GM23338 (cell line): Measurements from ENCODE around the gene RELL1. TPM values are rescaled to one million over a fixed set of nuclear protein-coding genes. Genes with fewer than 3 reads are reported as not detected.

Source experiments
- CREB1 ChIP-seq: fragments of 250-450 bp; sonication (Bioruptor Pico); IDR thresholded peaks from 2 replicates; pipeline ENCODE4 v1.5.0; 2020; ENCODE audit warnings: low read depth, mild to moderate bottlenecking, moderate library complexity
- EZH2 ChIP-seq: fragments of 200-600 bp; sonication (generic); IDR thresholded peaks from one replicate; pipeline ENCODE4 v1.8.0; 2017; ENCODE audit warnings: antibody characterized with exemption, mild to moderate bottlenecking, low read depth; ENCODE audit not compliant: unreplicated experiment
- EZH2phosphoT487 ChIP-seq: fragments of 200-600 bp; sonication (generic); IDR thresholded peaks from one replicate; pipeline ENCODE4 v1.8.1; 2018; ENCODE audit warnings: antibody characterized with exemption; ENCODE audit not compliant: unreplicated experiment
- JUNB ChIP-seq: IDR thresholded peaks from one replicate; pipeline ENCODE4 v1.6.1; 2016; ENCODE audit warnings: antibody characterized with exemption; ENCODE audit not compliant: unreplicated experiment
- NANOG ChIP-seq: IDR thresholded peaks from 2 replicates; pipeline ENCODE4 v1.6.1; 2016; ENCODE audit warnings: antibody characterized with exemption, borderline replicate concordance
- POLR2AphosphoS5 ChIP-seq: IDR thresholded peaks from 2 replicates; pipeline ENCODE4 v1.6.1; 2016; ENCODE audit warnings: antibody characterized with exemption, low read depth
- STAT1 ChIP-seq: IDR thresholded peaks from one replicate; pipeline ENCODE4 v1.6.1; 2016; ENCODE audit warnings: antibody characterized with exemption; ENCODE audit not compliant: unreplicated experiment
- ZNF114 ChIP-seq: fragments of 250-450 bp; sonication (Bioruptor Pico); IDR thresholded peaks from 2 replicates; pipeline ENCODE4 v1.5.0; 2020; ENCODE audit warnings: mild to moderate bottlenecking, moderate library complexity
- ZNF331 ChIP-seq: fragments of 250-450 bp; sonication (Bioruptor Pico); IDR thresholded peaks from 2 replicates; pipeline ENCODE4 v1.5.0; 2020; ENCODE audit warnings: low read depth, mild to moderate bottlenecking, moderate library complexity
- polyA plus RNA-seq: library from polyadenylated mRNA; unstranded; fragments of >200 nt; fragmentation: Nextera tagmentation; extraction: Ambion mirVana; gene quantifications from 2 replicates; pipeline ENCODE4 v1.2.1, GENCODE V29; 2016
- total RNA-seq: library from RNA; depleted of rRNA; stranded (reverse); fragments of >200 nt; shearing (Covaris generic); gene quantifications from 2 replicates; pipeline ENCODE4 v1.2.3, GENCODE V29; 2014
- TF ChIP-seq, protein P1 (sequence below): fragments of 250-450 bp; sonication (Bioruptor Pico); IDR thresholded peaks from 2 replicates; pipeline ENCODE4 v1.5.0; 2020; ENCODE audit warnings: mild to moderate bottlenecking, moderate library complexity
- TF ChIP-seq, protein P2 (sequence below): IDR thresholded peaks from one replicate; pipeline ENCODE4 v1.6.1; 2018; ENCODE audit warnings: antibody characterized with exemption; ENCODE audit not compliant: unreplicated experiment
- TF ChIP-seq, protein P3 (sequence below): IDR thresholded peaks from 2 replicates; pipeline ENCODE4 v1.6.1; 2016; ENCODE audit warnings: antibody characterized with exemption

Gene RELL1
- total and polyA plus RNA-seq, 2 experiments from 2014 or later: 2.8 to 28.5 TPM

DNA sequence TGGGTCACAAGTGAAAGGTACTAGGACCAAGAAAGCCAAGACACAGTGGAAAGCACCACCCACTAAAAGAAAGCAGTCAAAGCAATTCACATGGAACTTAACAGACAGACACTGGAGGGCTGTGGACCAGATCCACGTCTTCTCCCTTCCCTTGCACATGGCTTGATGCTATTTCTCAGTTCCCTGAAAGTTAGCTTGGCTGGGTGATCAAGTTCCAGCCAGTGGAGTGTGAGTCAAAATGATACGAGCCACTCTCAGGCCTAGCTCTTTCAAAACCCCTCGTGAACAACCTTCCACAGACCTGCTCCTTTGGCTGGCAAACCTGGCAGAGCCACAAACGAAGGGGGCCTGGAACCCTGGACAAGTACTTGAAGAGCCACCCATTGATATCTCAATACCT, 52.0 kb downstream of the RELL1 start (continued):
- TF ChIP-seq, protein P1, sequence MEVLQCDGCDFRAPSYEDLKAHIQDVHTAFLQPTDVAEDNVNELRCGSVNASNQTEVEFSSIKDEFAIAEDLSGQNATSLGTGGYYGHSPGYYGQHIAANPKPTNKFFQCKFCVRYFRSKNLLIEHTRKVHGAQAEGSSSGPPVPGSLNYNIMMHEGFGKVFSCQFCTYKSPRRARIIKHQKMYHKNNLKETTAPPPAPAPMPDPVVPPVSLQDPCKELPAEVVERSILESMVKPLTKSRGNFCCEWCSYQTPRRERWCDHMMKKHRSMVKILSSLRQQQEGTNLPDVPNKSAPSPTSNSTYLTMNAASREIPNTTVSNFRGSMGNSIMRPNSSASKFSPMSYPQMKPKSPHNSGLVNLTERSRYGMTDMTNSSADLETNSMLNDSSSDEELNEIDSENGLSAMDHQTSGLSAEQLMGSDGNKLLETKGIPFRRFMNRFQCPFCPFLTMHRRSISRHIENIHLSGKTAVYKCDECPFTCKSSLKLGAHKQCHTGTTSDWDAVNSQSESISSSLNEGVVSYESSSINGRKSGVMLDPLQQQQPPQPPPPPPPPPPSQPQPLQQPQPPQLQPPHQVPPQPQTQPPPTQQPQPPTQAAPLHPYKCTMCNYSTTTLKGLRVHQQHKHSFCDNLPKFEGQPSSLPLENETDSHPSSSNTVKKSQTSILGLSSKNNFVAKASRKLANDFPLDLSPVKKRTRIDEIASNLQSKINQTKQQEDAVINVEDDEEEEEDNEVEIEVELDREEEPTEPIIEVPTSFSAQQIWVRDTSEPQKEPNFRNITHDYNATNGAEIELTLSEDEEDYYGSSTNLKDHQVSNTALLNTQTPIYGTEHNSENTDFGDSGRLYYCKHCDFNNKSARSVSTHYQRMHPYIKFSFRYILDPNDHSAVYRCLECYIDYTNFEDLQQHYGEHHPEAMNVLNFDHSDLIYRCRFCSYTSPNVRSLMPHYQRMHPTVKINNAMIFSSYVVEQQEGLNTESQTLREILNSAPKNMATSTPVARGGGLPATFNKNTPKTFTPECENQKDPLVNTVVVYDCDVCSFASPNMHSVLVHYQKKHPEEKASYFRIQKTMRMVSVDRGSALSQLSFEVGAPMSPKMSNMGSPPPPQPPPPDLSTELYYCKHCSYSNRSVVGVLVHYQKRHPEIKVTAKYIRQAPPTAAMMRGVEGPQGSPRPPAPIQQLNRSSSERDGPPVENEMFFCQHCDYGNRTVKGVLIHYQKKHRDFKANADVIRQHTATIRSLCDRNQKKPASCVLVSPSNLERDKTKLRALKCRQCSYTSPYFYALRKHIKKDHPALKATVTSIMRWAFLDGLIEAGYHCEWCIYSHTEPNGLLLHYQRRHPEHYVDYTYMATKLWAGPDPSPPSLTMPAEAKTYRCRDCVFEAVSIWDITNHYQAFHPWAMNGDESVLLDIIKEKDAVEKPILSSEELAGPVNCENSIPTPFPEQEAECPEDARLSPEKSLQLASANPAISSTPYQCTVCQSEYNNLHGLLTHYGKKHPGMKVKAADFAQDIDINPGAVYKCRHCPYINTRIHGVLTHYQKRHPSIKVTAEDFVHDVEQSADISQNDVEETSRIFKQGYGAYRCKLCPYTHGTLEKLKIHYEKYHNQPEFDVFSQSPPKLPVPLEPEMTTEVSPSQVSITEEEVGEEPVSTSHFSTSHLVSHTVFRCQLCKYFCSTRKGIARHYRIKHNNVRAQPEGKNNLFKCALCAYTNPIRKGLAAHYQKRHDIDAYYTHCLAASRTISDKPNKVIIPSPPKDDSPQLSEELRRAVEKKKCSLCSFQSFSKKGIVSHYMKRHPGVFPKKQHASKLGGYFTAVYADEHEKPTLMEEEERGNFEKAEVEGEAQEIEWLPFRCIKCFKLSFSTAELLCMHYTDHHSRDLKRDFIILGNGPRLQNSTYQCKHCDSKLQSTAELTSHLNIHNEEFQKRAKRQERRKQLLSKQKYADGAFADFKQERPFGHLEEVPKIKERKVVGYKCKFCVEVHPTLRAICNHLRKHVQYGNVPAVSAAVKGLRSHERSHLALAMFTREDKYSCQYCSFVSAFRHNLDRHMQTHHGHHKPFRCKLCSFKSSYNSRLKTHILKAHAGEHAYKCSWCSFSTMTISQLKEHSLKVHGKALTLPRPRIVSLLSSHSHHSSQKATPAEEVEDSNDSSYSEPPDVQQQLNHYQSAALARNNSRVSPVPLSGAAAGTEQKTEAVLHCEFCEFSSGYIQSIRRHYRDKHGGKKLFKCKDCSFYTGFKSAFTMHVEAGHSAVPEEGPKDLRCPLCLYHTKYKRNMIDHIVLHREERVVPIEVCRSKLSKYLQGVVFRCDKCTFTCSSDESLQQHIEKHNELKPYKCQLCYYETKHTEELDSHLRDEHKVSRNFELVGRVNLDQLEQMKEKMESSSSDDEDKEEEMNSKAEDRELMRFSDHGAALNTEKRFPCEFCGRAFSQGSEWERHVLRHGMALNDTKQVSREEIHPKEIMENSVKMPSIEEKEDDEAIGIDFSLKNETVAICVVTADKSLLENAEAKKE (CRISPR knock-in tag): no peak
- TF ChIP-seq, protein P2, sequence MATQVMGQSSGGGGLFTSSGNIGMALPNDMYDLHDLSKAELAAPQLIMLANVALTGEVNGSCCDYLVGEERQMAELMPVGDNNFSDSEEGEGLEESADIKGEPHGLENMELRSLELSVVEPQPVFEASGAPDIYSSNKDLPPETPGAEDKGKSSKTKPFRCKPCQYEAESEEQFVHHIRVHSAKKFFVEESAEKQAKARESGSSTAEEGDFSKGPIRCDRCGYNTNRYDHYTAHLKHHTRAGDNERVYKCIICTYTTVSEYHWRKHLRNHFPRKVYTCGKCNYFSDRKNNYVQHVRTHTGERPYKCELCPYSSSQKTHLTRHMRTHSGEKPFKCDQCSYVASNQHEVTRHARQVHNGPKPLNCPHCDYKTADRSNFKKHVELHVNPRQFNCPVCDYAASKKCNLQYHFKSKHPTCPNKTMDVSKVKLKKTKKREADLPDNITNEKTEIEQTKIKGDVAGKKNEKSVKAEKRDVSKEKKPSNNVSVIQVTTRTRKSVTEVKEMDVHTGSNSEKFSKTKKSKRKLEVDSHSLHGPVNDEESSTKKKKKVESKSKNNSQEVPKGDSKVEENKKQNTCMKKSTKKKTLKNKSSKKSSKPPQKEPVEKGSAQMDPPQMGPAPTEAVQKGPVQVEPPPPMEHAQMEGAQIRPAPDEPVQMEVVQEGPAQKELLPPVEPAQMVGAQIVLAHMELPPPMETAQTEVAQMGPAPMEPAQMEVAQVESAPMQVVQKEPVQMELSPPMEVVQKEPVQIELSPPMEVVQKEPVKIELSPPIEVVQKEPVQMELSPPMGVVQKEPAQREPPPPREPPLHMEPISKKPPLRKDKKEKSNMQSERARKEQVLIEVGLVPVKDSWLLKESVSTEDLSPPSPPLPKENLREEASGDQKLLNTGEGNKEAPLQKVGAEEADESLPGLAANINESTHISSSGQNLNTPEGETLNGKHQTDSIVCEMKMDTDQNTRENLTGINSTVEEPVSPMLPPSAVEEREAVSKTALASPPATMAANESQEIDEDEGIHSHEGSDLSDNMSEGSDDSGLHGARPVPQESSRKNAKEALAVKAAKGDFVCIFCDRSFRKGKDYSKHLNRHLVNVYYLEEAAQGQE: no peak
- TF ChIP-seq STAT1: no peak
- TF ChIP-seq EZH2phosphoT487: no peak
- TF ChIP-seq EZH2: no peak
- TF ChIP-seq ZNF331: no peak
- no peak for TF ChIP-seq CREB1 (CRISPR knock-in tag)
- no peak for TF ChIP-seq POLR2AphosphoS5
- no peak for TF ChIP-seq NANOG
- TF ChIP-seq, protein P3, sequence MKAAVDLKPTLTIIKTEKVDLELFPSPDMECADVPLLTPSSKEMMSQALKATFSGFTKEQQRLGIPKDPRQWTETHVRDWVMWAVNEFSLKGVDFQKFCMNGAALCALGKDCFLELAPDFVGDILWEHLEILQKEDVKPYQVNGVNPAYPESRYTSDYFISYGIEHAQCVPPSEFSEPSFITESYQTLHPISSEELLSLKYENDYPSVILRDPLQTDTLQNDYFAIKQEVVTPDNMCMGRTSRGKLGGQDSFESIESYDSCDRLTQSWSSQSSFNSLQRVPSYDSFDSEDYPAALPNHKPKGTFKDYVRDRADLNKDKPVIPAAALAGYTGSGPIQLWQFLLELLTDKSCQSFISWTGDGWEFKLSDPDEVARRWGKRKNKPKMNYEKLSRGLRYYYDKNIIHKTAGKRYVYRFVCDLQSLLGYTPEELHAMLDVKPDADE: no peak
- TF ChIP-seq JUNB: no peak
- no peak for TF ChIP-seq ZNF114 (CRISPR knock-in tag)
